GM12878 (cell line): ENCODE data around the gene SCRG1. TPM values are rescaled to one million over a fixed set of nuclear protein-coding genes. Genes with fewer than 3 reads are reported as not detected.

ENCODE experiments used
- BCL11A ChIP-seq: IDR thresholded peaks from 2 replicates; pipeline ENCODE4 v1.6.1; 2011; ENCODE audit warnings: low read depth, low read length
- BRCA1 ChIP-seq: IDR thresholded peaks from 2 replicates; pipeline ENCODE4 v1.6.1; 2011; ENCODE audit warnings: low read depth, low read length, improper control_type of control experiment
- EZH2 ChIP-seq: IDR thresholded peaks from 2 replicates; pipeline ENCODE4 v1.6.1; 2012; ENCODE audit warnings: low read depth, mild to moderate bottlenecking, control low read depth, inconsistent platforms, low read length, borderline replicate concordance; ENCODE audit not compliant: control insufficient read depth
- FOXM1 ChIP-seq: IDR thresholded peaks from 2 replicates; pipeline ENCODE4 v1.6.1; 2012; ENCODE audit warnings: low read depth, mild to moderate bottlenecking, inconsistent platforms, low read length, moderate library complexity
- HDAC2 ChIP-seq: fragments of 200-600 bp; sonication (generic); IDR thresholded peaks from 2 replicates; pipeline ENCODE4 v1.6.1; 2017
- IKZF1 ChIP-seq: fragments of 450-650 bp; conservative IDR thresholded peaks from 2 replicates; pipeline ENCODE4 v1.6.1; 2017; ENCODE audit warnings: antibody characterized with exemption, mild to moderate bottlenecking
- IRF4 ChIP-seq: IDR thresholded peaks from 2 replicates; pipeline ENCODE4 v1.6.1; 2011; ENCODE audit warnings: low read depth, low read length
- MYB ChIP-seq: fragments of 150-350 bp; IDR thresholded peaks from 2 replicates; pipeline ENCODE4 v1.6.1; 2014; ENCODE audit warnings: mild to moderate bottlenecking, low read depth, low read length, borderline replicate concordance
- MYC ChIP-seq: IDR thresholded peaks from 2 replicates; pipeline ENCODE4 v1.6.1; 2011; ENCODE audit warnings: mild to moderate bottlenecking, low read length, moderate library complexity, inconsistent platforms; ENCODE audit not compliant: insufficient read depth, insufficient replicate concordance, insufficient read length, severe bottlenecking
- PAX8 ChIP-seq: fragments of 450-650 bp; IDR thresholded peaks from 2 replicates; pipeline ENCODE4 v1.6.1; 2017; ENCODE audit warnings: mild to moderate bottlenecking, moderate library complexity
- POU2F2 ChIP-seq: IDR thresholded peaks from 3 replicates; pipeline ENCODE4 v1.6.1; 2011; ENCODE audit warnings: low read depth, mild to moderate bottlenecking, low read length, borderline replicate concordance
- RAD21 ChIP-seq: IDR thresholded peaks from 2 replicates; pipeline ENCODE4 v1.6.1; 2011; ENCODE audit warnings: mild to moderate bottlenecking, low read depth, low read length, moderate library complexity; ENCODE audit not compliant: insufficient read depth
- RBBP5 ChIP-seq: fragments of 200-600 bp; sonication (generic); conservative IDR thresholded peaks from 2 replicates; pipeline ENCODE4 v1.6.1; 2016
- SIX5 ChIP-seq: IDR thresholded peaks from 2 replicates; pipeline ENCODE4 v1.6.1; 2011; ENCODE audit warnings: mild to moderate bottlenecking, low read depth, low read length, moderate library complexity; ENCODE audit not compliant: severe bottlenecking
- SRF ChIP-seq, 2 experiments: IDR thresholded peaks; 2 replicates each; pipeline ENCODE4 v1.6.1; 2011; ENCODE audit warnings: low read depth in 2 of 2, low read length in 2 of 2, mild to moderate bottlenecking in 1 of 2, moderate library complexity in 1 of 2
- TARDBP ChIP-seq: IDR thresholded peaks from 2 replicates; pipeline ENCODE4 v1.6.1; 2016; ENCODE audit warnings: borderline replicate concordance
- TCF12 ChIP-seq: IDR thresholded peaks from 2 replicates; pipeline ENCODE4 v1.6.1; 2011; ENCODE audit warnings: low read depth, mild to moderate bottlenecking, low read length
- ZBED1 ChIP-seq: IDR thresholded peaks from 2 replicates; pipeline ENCODE4 v1.6.1; 2016; ENCODE audit warnings: borderline replicate concordance
- ZBTB4 ChIP-seq: fragments of 450-650 bp; formaldehyde crosslinking; IDR thresholded peaks from 2 replicates; pipeline ENCODE4 v1.4.0; 2022; ENCODE audit warnings: mild to moderate bottlenecking, moderate library complexity
- polyA plus RNA-seq, 11 experiments: library from polyadenylated mRNA; depleted of rRNA in 4 of 11; unstranded in 6 of 11; stranded (reverse) in 5 of 11; fragments of >200 nt; fragmentation: Nextera tagmentation in 4 of 11; fragmentation: Illumina TruSeq in 1 of 11; extraction: Ambion mirVana in 4 of 11; extraction: Trizol in 1 of 11; gene quantifications; 1 replicate in 1 of 11; 2 replicates in 10 of 11; pipeline versions ENCODE4 v1.2.1 to v1.2.3, GENCODE V29; 2011 to 2016; ENCODE audit warnings: inconsistent platforms in 2 of 11, missing spikeins in 2 of 11, low read depth in 1 of 11
- total RNA-seq, 4 experiments: library from RNA; depleted of rRNA in 3 of 4; stranded (reverse); fragments of >200 nt in 3 of 4; fragmentation: Illumina TruSeq in 1 of 4; extraction: Trizol in 1 of 4; gene quantifications; 2 replicates each; pipeline versions ENCODE4 v1.2.1 to v1.2.3, GENCODE V29; 2013 to 2021
- TF ChIP-seq, protein P1 (sequence below): IDR thresholded peaks from 2 replicates; pipeline ENCODE4 v1.6.1; 2011; ENCODE audit warnings: low read depth, mild to moderate bottlenecking, low read length, moderate library complexity, borderline replicate concordance; ENCODE audit errors: extremely low read depth
- TF ChIP-seq, protein P2 (sequence below): fragments of 450-650 bp; IDR thresholded peaks from 2 replicates; pipeline ENCODE4 v1.6.1; 2017; ENCODE audit warnings: low read depth, mild to moderate bottlenecking, moderate library complexity
- TF ChIP-seq, protein P3 (sequence below): fragments of 450-650 bp; IDR thresholded peaks from 2 replicates; pipeline ENCODE4 v1.6.1; 2018; ENCODE audit warnings: mild to moderate bottlenecking, low read depth, moderate library complexity; ENCODE audit not compliant: partially characterized antibody

SCRG1 gene
- total and polyA plus RNA-seq, 10 of the 15 experiments (the other 5 are each of a cell fraction or from before 2014, with no cell fraction given): 0.02 to 0.58 (median 0.54) TPM; not detected in 7

DNA sequence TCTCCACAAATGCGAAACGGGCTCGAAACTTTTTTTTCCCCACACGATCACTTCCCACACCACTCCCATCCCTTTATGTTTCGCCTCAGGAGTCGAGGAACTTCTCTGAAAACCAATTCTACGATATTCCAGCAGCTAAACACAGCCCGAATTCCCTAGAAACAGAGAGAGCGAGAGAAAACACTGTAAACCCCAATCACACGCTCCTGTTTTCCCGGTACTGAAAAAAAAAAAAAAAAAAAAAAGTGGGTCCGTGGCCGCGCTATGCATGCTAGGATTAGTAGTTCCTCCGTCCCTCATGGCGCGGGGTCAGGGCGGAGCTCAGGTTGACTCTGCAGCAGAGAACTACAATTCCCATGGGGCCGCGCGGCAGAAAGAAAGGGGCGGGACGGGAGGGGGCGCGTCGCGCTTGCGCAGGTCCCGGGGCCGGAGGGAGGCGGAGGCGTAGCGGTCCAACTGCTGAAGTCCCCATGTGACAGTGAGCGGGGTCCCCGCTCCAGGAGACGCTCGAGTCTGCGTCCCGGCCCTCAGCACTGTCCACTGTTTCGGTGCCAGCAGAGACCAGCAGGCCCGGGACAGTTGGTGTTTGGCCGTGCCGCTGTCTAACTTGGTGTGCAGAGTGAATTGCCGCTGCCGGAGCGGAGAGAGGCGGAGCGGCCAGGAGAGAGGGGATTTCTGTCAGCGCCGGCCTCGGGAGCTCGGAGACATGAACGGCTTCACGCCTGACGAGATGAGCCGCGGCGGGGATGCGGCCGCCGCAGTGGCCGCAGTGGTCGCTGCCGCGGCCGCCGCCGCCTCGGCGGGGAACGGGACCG is 28.2 kb downstream of the SCRG1 start, which contains the start of gene SAP30 (continued):
- TF ChIP-seq PAX8: no peak
- TF ChIP-seq MYB: peak; percentile 11; the same call in 1 of the 2 replicates
- no peak for TF ChIP-seq TCF12
- peak; percentile 53; the same call in 2 of the 3 replicates for TF ChIP-seq POU2F2
- TF ChIP-seq MYC: no peak
- TF ChIP-seq ZBTB4 (CRISPR knock-in tag): no peak
- peak; percentile 37; the same call in 1 of the 2 replicates for TF ChIP-seq TARDBP
- TF ChIP-seq, protein P1, sequence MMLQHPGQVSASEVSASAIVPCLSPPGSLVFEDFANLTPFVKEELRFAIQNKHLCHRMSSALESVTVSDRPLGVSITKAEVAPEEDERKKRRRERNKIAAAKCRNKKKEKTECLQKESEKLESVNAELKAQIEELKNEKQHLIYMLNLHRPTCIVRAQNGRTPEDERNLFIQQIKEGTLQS: peak; percentile 51; the same call in 1 of the 2 replicates
- TF ChIP-seq SRF (IDR thresholded peaks at IDR 0.05; ENCODE audit: low read depth in 2 of 2, low read length in 2 of 2): 0 out of 4 replicates have a peak, but pooled peaks of 1 of the 2 experiments have one; percentile 31
- no peak for TF ChIP-seq EZH2
- TF ChIP-seq, protein P2, sequence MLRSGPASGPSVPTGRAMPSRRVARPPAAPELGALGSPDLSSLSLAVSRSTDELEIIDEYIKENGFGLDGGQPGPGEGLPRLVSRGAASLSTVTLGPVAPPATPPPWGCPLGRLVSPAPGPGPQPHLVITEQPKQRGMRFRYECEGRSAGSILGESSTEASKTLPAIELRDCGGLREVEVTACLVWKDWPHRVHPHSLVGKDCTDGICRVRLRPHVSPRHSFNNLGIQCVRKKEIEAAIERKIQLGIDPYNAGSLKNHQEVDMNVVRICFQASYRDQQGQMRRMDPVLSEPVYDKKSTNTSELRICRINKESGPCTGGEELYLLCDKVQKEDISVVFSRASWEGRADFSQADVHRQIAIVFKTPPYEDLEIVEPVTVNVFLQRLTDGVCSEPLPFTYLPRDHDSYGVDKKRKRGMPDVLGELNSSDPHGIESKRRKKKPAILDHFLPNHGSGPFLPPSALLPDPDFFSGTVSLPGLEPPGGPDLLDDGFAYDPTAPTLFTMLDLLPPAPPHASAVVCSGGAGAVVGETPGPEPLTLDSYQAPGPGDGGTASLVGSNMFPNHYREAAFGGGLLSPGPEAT: peak; percentile 52; the same call in 1 of the 2 replicates
- TF ChIP-seq, protein P3, sequence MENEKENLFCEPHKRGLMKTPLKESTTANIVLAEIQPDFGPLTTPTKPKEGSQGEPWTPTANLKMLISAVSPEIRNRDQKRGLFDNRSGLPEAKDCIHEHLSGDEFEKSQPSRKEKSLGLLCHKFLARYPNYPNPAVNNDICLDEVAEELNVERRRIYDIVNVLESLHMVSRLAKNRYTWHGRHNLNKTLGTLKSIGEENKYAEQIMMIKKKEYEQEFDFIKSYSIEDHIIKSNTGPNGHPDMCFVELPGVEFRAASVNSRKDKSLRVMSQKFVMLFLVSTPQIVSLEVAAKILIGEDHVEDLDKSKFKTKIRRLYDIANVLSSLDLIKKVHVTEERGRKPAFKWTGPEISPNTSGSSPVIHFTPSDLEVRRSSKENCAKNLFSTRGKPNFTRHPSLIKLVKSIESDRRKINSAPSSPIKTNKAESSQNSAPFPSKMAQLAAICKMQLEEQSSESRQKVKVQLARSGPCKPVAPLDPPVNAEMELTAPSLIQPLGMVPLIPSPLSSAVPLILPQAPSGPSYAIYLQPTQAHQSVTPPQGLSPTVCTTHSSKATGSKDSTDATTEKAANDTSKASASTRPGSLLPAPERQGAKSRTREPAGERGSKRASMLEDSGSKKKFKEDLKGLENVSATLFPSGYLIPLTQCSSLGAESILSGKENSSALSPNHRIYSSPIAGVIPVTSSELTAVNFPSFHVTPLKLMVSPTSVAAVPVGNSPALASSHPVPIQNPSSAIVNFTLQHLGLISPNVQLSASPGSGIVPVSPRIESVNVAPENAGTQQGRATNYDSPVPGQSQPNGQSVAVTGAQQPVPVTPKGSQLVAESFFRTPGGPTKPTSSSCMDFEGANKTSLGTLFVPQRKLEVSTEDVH: peak; percentile 27
- TF ChIP-seq IRF4: no peak
- no peak for TF ChIP-seq BRCA1
- peak; percentile 88 for TF ChIP-seq SIX5
- TF ChIP-seq RBBP5: no peak
- no peak for TF ChIP-seq RAD21
- no peak for TF ChIP-seq FOXM1
- no peak; the same call in 1 of the 2 replicates for TF ChIP-seq ZBED1
- no peak for TF ChIP-seq BCL11A
- peak; percentile 72 for TF ChIP-seq IKZF1
- no peak for TF ChIP-seq HDAC2
